Keratinocyte (primary cell): ENCODE measurements around the gene ELMO2. TPM values are rescaled to one million over a fixed set of nuclear protein-coding genes. Genes with fewer than 3 reads are reported as not detected.

Experiments
- DNase-seq: peaks from one replicate; pipeline ENCODE4 v3.0.0-alpha.2; 2011; ENCODE audit warnings: low read depth, missing footprints, low spot score
- FAIRE-seq: peaks from 2 replicates; lab custom pipeline; 2011; peaks lifted over from hg19 to GRCh38; lab: Jason Lieb, UNC
- H2AFZ ChIP-seq: 2 replicates; pipeline ENCODE4 v1.6.0; 2012; ENCODE audit warnings: low read length, control low read depth, inconsistent platforms; ENCODE audit not compliant: control insufficient read depth
- H3K27ac ChIP-seq: 2 replicates; pipeline ENCODE4 v1.5.1; 2011; ENCODE audit warnings: low read length; ENCODE audit not compliant: control insufficient read depth, insufficient read depth
- H3K27me3 ChIP-seq: 3 replicates; pipeline ENCODE4 v1.6.0; 2011; ENCODE audit warnings: low read length; ENCODE audit not compliant: control insufficient read depth, insufficient read depth; ENCODE audit errors: extremely low read depth
- H3K36me3 ChIP-seq, 2 experiments: 2 replicates in 1 of 2; 3 replicates in 1 of 2; pipeline ENCODE4 v1.5.1; 2011; ENCODE audit warnings: low read length in 2 of 2, mild to moderate bottlenecking in 1 of 2; ENCODE audit not compliant: control insufficient read depth in 2 of 2, insufficient read depth in 2 of 2; ENCODE audit errors: extremely low read depth in 1 of 2
- H3K4me1 ChIP-seq: 3 replicates; pipeline ENCODE4 v1.5.1; 2011; ENCODE audit warnings: low read length; ENCODE audit not compliant: control insufficient read depth, insufficient read depth; ENCODE audit errors: extremely low read depth
- H3K4me2 ChIP-seq: 3 replicates; pipeline ENCODE4 v1.6.0; 2011; ENCODE audit warnings: low read depth, low read length; ENCODE audit not compliant: control insufficient read depth, insufficient read depth; ENCODE audit errors: extremely low read depth
- H3K4me3 ChIP-seq, 3 experiments: fragments of 200-600 bp in 1 of 3; sonication (generic) in 1 of 3; 2 replicates in 2 of 3; 3 replicates in 1 of 3; pipeline ENCODE4 v1.5.1; 2011 to 2016; ENCODE audit warnings: low read length in 3 of 3, mild to moderate bottlenecking in 3 of 3, control low read depth in 2 of 3, inconsistent platforms in 1 of 3, low read depth in 1 of 3, mixed read lengths in 1 of 3, mixed run types in 1 of 3, moderate library complexity in 1 of 3; ENCODE audit not compliant: control insufficient read depth in 2 of 3, insufficient read depth in 2 of 3; ENCODE audit errors: extremely low read depth in 1 of 3
- H3K79me2 ChIP-seq: 2 replicates; pipeline ENCODE4 v1.6.0; 2012; ENCODE audit warnings: low read length; ENCODE audit not compliant: control insufficient read depth, insufficient read depth
- H3K9ac ChIP-seq: 3 replicates; pipeline ENCODE4 v1.6.0; 2011; ENCODE audit warnings: low read length; ENCODE audit not compliant: control insufficient read depth, insufficient read depth; ENCODE audit errors: extremely low read depth
- H3K9me1 ChIP-seq: 3 replicates; pipeline ENCODE4 v1.6.0; 2011; ENCODE audit warnings: low read length; ENCODE audit not compliant: control insufficient read depth, insufficient read depth; ENCODE audit errors: extremely low read depth
- H3K9me3 ChIP-seq: 2 replicates; pipeline ENCODE4 v1.5.1; 2012; ENCODE audit warnings: low read depth, low read length; ENCODE audit not compliant: control insufficient read depth
- H4K20me1 ChIP-seq: 3 replicates; pipeline ENCODE4 v1.6.0; 2011; ENCODE audit warnings: low read length; ENCODE audit not compliant: control insufficient read depth, insufficient read depth; ENCODE audit errors: extremely low read depth
- CTCF ChIP-seq, 3 experiments: IDR thresholded peaks in 1 of 3; conservative IDR thresholded peaks in 1 of 3; optimal IDR thresholded peaks in 1 of 3; 2 replicates in 2 of 3; 3 replicates in 1 of 3; pipeline versions ENCODE3 to v1.5.1; 2011; ENCODE audit warnings: low read length in 3 of 3, mild to moderate bottlenecking in 3 of 3, moderate library complexity in 2 of 3, control low read depth in 1 of 3, inconsistent platforms in 1 of 3; ENCODE audit not compliant: insufficient read depth in 2 of 3; ENCODE audit errors: extremely low read depth in 1 of 3
- EZH2 ChIP-seq: IDR thresholded peaks from one replicate; pipeline ENCODE4 v1.6.1; 2012; ENCODE audit warnings: inconsistent platforms, mild to moderate bottlenecking, low read length, moderate library complexity
- dilution Hi-C: fragments of 300-500 bp; cut with MboI; formaldehyde crosslinking; loops from one replicate; pipeline ENCODE4 v1.7.0; 2020; ENCODE audit warnings: low sequenced_read_pairs; ENCODE audit not compliant: extremely low pct_ligation_motif_present
- polyA plus RNA-seq, 5 experiments: library from polyadenylated mRNA; depleted of rRNA in 3 of 5; stranded (reverse) in 3 of 5; stranded (forward) in 1 of 5; unstranded in 1 of 5; fragments of >200 nt; gene quantifications; 1 replicate in 1 of 5; 2 replicates in 3 of 5; 3 replicates in 1 of 5; pipeline versions ENCODE4 v1.2.1 to v1.2.3, GENCODE V29; 2011 to 2012; ENCODE audit warnings: missing spikeins in 2 of 5, low read depth in 1 of 5, low replicate concordance in 1 of 5

Gene ELMO2
- polyA plus RNA-seq, 1 donor (not counting 4 experiments of a cell fraction or from before 2014, with no cell fraction given), result 28.5 TPM

GRCh38 chr20:46333161-46333991 is 73.0 kb downstream of the ELMO2 start:
- H3K79me2 ChIP-seq, result no peaks in the 10 kb centered on the region
- H3K4me2 ChIP-seq, result no peak overlapping the region
- DNase-seq, result no peak
- no peaks in the 10 kb centered on the region for H3K9me3 ChIP-seq
- H3K9me1 ChIP-seq, result no peaks in the 10 kb centered on the region
- peaks cover 55% of the 10 kb centered on the region for H3K27me3 ChIP-seq
- H3K27ac ChIP-seq, result no peak overlapping the region
- no peaks in the 10 kb centered on the region for H3K4me1 ChIP-seq
- no peaks in the 10 kb centered on the region for H4K20me1 ChIP-seq
- no peaks in the 10 kb centered on the region for H3K36me3 ChIP-seq
- H3K4me3 ChIP-seq, result no peak overlapping the region
- dilution Hi-C loops, result no loop called here
- no peak overlapping the region for H3K9ac ChIP-seq
- no peak for FAIRE-seq
- TF ChIP-seq CTCF (optimal IDR thresholded peaks at IDR 0.05 in 1 of 3, IDR thresholded peaks at IDR 0.05 in 1 of 3, conservative IDR thresholded peaks at IDR 0.05 in 1 of 3; ENCODE audit: extremely low read depth in 1 of 3, insufficient read depth in 2 of 3, low read length in 3 of 3) (no peak), EZH2 (no peak)
- no peak overlapping the region for H2AFZ ChIP-seq

GRCh38 chr20:46332373-46333160 is 73.8 kb downstream of the ELMO2 start:
- no peak overlapping the region for H3K4me2 ChIP-seq

More at GRCh38 chr20:46332373-46333160, 73.8 kb downstream of the ELMO2 start:
- H3K27me3 ChIP-seq, result peaks cover 52% of the 10 kb centered on the region
- no peaks in the 10 kb centered on the region for H3K9me3 ChIP-seq
- no peaks in the 10 kb centered on the region for H4K20me1 ChIP-seq
- FAIRE-seq (no peak), DNase-seq (no peak)
- H3K4me3 ChIP-seq, result no peak overlapping the region
- H3K36me3 ChIP-seq, result no peaks in the 10 kb centered on the region
- no peak overlapping the region for H2AFZ ChIP-seq
- no peak overlapping the region for H3K9ac ChIP-seq
- H3K4me1 ChIP-seq, result no peaks in the 10 kb centered on the region
- no peaks in the 10 kb centered on the region for H3K79me2 ChIP-seq
- no peak overlapping the region for H3K27ac ChIP-seq
- dilution Hi-C loops, result no loop called here
- H3K9me1 ChIP-seq, result no peaks in the 10 kb centered on the region
- TF ChIP-seq EZH2 (no peak), CTCF (optimal IDR thresholded peaks at IDR 0.05 in 1 of 3, IDR thresholded peaks at IDR 0.05 in 1 of 3, conservative IDR thresholded peaks at IDR 0.05 in 1 of 3; ENCODE audit: extremely low read depth in 1 of 3, insufficient read depth in 2 of 3, low read length in 3 of 3) (no peak)
